Amniotic stem cell (primary cell): ENCODE results near the gene ADAT1.
"Not testable (repeated sequence)": the region's sequence is repeated elsewhere in the genome, so short reads cannot be mapped to it uniquely, and the experiment has no call there.

Source experiments
- DNase-seq: peaks from one replicate; lab custom pipeline; 2025; lab: John Stamatoyannopoulos, UW

The ADAT1 gene

DNA sequence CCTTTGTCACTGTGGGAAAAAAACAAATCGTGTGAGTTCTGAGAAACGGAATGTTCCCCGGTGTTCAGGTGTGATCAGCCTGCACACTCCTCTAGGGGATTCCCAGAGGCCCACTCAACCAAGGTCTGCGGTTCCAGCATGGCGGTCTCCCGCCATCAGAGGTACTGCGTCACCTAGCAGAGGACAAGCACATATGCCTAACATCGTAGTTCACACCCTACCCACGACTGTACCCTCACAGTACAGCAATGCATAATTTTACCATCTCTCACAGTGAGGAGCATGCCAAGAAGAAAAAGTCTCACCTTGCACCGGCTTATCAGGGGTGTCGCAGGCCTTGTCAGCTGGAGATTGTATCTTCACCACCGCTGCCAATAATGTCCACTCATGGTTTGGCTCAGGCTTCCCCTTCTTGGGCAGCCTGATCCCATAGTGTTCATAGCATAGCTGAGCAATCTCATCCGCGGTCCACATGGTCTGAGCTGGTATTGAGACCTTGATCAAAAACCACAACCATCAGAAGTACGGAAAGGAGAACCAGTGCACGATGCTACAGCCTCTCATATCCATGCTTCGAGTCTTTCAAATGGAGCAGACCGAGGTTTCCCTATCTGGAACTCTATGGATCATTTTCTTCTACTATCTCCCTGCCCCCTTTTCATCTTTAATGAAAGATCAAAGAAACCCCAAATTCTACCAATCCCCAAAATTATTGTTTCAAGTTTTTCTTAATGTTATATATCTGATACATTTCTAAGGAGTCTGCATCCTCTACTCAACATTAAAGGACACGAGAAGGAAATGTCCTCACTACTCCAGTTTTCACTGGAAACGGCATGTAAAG, 2.5 kb downstream of the ADAT1 start:
- DNase-seq, result no peak

DNA sequence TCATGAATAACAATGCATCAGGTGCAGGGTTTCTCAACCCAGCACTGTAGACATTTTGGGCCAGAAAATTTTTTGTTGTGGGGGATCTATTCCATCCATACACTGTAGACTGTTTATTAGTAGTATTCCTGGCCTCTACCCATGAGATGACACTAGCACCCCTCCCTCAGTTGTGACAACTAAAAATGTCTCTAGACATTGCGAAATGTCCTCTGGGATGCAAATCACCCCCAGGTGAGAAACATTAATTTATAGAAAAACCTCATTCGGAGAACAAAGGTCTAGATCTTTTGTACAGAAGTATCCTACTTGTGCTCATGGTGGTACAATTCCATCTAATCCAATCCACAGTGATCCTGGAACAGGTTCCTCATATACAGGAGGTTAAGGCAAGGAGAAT, 4.3 kb downstream of the ADAT1 start:
- DNase-seq, result no peak

DNA sequence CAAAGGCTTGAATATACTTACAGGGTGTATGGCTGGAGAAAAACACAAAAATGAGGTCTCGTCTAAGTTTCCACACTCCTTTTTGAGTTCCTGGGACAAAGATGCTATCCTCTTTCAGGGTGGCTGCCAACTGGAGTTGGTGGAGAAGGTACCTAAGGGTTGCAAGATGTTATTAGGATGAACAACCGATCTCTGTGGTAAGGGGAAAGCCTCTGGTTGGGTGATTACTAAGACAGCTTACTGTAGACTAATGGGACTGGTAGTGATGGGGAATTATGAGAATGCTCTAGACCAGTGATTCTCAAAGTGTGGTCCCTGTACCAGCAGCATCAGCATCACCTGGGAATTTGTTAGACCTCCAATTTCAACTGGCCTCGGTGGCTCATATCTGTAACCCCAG, 6.0 kb downstream of the ADAT1 start:
- no peak for DNase-seq

DNA sequence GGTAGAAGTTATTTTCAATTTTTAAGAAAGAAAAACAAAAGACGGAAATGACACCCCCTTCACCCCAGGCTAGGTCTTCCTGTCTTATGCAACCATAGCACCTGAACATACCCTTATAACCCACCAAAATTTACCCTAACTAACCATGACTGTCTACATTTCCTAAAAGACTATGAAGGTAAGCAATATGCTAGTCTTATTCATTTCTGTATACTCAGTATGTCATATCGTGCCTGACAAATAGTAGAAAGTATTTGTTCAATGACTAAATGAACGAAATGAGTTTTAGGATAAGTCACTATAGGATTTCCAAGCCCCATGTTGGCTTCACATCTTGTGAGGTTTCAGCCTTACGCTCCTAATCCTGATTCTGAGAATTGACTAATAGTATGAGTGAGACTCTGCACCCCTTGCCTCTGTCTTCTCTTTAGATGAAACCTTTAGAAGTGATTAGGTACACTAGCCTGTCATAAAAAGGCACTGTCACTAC, 6.5 kb downstream of the ADAT1 start:
- no peak for DNase-seq

DNA sequence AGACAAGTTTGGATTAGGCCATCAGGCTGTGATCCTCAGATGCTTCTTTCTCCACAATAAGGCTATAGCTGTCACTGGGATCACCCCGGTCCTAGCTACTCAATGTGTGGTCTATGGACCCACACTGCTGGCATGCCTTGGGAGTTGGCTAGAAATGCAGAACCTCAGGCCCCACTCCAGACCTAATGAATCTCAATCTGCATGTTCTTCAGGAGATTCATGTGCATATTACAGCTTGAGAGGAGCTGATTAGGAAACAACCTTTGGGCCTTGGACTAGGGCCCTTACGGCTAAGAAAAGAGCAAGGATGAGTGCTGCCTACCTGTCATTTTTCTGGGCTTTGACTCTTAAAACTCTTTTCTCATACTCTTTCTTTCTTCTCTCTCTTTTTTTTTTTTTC, 7.5 kb downstream of the ADAT1 start:
- no peak for DNase-seq

DNA sequence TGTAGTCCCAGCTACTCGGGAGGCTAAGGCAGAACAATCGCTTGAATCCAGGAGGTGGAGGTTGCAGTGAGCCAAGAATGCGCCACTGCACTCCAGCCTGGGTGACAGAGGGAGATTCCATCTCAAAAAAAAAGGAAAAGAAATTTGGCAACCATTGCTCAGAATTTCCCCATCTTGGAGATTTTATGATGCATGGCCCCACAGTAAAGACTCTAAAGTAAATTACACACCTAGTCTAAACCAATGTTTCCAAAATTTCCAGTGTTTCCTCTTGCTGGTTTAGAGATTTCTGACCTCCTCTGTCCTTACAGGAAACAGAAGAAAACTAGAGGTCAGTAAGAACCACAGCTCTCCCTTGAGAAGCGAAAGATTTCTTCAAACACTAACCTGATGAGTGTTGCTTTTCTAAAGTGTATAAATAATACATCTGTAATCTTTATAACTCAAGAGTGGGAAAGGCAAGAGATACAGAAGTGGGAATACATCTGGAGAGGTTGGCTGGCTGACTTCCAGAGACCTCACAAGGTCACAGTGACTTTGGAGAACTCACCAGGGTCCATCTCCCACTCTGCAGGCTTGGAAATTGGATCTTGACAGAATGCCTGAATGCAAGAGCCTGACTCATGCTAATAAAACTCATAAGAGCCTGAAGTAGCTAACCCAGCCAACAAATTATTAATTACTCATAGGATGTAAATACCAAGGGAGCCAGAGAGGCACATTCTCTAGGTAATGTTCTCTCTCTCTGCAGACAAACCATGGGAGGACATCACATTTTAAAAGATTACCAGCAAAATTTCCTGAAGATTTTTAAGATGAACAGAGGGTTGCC, 8.8 kb downstream of the ADAT1 start:
- no peak for DNase-seq

DNA sequence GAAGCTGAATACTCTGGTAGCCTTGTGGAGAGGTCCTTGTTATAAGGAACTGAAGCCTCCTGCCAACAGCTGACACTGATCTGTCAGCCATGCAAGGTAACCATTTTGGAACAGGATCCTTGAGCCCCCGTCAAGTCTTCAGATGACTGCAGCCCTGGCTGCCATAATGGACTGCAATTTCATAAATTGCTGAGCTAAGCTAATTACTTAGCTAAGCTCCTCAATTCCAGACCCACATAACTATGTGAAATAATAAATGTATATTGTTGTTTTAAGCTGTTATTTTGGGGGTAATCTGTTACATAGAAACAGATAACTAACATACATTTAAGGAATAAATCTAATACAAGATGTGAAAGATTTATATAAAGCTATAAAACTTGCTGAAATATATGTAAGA, 16.6 kb downstream of the ADAT1 start:
- no peak for DNase-seq

DNA sequence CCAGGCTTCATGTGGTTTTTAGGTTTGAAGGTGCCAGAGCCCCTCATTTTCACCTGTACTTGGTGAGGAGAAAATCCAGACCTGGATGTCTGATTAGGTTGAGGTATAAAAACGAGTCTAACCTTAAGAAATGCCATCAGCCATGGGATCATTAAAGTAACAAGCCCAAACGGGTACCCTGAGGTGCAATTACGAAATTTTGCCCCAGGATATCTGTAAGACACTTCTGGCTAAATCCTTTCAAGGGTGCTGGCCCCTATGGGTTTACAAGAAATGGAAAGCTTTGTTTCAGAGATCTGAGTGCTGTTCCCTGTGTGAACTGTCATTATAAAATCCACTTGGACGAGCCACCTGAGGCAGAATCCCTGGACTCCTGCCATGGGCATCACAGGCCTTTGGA, 19.8 kb downstream of the ADAT1 start:
- DNase-seq, result no peak

DNA sequence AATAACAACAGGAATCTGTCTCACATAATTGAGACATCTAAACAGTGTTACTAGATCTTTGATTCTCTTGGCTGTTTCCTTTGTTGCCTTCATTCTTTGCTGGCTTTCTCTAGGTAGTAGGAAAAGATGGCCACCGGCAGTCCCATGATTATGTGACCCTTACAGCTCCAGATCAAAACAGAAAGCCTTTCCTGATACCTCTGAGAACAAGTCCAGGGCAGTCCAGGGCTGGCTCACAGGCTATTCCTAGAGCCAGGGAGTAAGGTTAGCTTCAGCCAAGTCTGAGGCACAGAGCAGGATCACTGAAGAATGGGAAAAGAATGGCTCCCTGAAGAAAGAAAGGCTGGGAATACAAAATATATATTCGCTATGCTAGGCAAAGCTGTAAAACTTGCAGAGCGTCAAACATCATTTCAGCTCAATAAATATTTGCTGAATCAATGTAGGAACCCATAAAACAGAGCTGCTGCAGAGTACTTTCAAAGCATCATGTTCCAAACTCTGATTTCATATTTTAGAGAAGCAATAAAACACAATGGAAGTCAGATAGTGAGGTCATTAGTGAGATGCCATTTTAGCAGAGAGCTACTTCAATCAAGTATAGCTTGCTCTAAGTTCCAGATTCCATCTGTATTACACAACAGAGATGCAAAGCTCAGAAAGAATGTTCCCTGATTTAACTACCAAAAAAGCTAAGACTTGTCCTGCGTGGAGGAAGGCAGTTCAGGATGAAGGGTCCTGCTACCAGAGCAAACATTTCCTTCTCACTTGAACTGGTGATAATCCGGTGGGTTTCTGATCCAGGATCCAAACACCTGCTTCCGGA, 23.4 kb downstream of the ADAT1 start:
- no peak for DNase-seq

DNA sequence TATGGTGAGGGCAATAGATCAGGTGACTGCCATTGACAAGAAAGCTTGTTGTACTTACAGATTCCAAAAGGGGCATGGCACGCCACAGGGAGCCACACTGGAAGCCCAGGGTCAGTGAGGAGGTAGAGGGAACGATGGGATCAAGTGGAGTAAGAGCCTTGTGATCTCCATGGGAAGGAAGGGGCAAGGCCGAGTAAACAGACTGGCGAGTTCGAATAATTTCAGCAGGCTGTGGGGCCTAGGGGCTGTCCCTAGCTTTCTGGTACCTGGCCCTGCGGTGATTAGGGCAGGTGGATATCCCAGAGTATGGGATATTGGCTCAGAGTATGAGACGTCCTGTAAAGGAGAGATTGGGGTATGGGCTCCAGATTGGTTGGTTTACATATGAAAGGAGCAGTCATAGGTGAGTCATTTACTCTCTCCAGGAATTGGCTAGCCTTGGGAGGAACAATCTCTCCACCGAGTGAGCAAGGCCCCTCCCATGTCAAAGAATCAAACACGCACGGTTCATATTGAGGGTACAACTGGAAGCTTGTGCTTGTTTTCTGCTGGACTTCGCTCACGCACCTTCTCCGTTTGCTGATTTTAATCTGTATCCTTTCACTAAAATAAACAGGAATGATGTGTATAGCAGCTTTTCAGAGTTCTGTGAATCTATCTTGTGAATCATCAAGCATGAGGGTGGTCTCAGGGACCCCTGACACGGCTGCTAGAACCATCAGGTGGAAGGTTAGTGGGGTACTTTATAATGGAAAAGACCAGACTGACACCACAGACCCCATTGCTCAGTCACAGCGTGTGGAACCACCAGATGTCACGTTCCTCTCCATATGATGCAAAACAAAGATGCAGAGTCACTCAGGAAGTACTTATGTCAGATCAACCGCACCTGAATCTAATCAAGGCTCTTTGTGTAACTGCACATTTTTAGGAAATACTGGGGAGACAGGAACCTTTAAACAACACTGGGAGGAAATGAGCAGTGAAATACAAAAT, 29.0 kb downstream of the ADAT1 start:
- no peak for DNase-seq

DNA sequence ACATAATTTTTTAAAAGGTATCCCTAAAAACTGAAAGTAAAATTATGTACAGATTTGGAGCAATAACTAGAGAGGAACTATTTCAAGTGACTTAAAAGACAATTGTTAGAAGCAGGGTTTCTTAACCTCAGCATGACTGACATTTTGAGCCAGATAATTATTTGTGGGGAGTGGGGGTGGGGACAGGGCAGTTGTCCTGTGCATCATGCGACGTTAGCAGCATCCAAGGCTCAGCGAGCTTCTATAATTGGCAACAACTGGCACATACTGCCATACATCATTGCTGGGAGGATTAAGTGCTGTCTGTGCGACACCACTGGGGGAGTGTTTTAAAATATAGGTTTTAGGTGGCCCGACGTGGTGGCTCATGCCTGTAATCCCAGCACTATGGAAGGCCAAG, 29.8 kb downstream of the ADAT1 start:
- no peak for DNase-seq

DNA sequence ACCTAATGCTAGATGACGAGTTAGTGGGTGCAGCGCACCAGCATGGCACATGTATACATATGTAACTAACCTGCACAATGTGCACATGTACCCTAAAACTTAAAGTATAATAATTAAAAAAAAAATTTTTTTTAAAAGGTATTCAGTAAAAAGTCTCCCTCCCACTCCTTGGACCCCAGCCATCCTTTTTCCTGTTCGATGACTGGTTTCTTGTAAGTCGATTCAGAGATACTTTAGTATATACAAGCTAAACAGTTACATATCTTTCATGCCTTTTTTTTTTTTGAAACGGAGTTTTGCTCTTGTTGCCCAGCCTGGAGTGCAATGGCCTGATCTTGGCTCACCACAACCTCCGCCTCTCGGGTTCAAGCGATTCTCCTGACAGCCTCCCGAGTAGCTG, 31.2 kb downstream of the ADAT1 start:
- not testable (repeated sequence) for DNase-seq

DNA sequence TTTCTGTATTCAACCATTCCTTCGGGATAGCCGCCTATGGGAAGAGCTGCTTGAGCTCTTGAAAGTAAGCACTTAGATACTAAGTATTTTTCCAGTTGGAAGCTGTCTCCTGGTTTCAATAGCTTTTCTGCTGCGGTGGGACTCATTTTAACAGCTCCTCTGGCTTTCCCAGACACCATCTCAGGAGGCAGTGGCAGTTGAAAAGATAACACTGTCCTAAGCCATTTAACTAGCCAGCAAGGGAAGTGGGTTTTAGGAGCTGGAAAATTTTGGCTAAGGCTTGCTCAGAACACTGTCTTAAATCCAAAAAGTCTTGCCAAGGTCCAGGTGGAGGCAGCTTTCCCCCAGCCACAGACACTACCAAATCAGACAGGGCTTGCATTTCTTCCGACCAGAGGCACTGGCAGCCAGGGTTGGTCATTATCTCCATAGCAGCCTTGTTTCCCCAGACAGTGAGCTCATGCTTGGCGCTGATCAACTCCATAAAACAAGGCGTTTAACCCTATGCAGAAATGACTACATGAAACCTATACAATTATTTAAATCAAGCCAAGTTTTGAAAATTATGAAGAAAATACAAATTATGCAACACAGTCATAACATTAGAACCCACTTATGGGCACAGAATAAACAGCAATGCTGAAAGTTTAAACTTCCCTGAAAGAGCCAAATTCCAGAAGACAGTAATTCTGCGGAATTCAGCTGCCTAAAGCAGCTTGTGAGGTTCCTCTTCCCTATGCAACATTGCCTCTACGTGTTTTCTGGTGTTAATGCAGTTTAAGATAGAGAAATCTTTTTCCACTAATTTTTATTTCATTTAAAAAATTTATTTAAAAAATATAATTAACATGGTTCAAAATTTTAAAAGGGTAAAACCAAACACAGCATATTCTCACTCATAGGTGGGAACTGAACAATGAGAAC, 31.9 kb downstream of the ADAT1 start:
- no peak for DNase-seq

DNA sequence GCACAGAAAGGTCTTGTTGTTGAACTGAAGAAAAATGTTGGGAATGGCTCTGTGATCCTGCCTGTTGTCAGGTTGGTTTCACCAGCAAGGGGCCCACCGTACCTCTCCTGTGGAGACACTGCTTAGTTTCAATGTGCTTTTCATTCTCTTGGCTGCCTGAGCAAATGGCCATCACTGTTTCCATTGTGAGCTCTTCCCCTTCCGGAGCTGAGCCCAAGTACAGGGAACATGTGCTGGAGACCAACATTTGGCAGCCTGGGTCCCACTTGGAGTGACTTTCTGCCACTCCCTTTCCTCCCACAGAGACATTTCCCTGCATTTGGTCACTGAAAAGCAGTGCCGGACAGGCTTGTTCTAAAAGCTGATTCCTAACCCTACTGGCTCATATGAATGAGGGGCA, 33.8 kb downstream of the ADAT1 start:
- no peak for DNase-seq

DNA sequence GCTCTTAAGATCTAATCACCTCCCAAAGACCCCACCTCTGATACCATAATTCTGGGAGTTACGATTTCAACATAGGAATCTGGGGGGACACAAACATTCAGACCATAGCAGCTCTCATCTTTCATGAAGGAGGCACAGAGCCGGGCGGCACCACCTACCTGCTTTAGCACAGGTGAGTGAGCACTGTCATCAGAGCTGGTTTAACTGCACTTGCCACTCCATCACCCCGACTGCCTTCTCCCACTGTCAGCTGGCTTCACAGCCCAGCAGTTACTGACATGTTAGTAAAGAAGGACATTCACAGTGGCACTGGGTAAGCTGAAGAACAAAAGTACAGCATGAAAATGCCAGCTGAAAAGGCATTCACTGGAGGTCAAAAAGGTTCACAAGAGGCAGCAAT, 34.4 kb downstream of the ADAT1 start:
- DNase-seq, result no peak

DNA sequence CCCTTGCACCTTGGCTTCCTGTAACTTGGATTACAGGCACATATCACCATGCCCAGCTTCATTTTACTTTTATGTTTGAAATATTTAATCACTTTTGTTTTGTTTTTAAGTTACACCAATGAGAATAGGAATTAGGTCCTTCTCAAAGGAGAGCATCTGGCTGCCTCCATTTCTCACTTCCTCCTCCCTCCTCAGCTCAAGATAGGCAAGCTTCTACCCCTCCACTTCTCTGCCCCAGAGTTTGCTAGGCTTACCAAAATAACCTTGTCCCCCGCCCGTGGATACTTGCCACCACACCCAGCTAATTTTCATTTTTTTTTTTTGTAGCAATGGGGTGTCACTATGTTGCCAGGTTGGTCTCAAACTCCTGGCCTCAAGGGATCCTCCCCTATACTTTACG, 39.0 kb downstream of the ADAT1 start:
- DNase-seq, result no peak

DNA sequence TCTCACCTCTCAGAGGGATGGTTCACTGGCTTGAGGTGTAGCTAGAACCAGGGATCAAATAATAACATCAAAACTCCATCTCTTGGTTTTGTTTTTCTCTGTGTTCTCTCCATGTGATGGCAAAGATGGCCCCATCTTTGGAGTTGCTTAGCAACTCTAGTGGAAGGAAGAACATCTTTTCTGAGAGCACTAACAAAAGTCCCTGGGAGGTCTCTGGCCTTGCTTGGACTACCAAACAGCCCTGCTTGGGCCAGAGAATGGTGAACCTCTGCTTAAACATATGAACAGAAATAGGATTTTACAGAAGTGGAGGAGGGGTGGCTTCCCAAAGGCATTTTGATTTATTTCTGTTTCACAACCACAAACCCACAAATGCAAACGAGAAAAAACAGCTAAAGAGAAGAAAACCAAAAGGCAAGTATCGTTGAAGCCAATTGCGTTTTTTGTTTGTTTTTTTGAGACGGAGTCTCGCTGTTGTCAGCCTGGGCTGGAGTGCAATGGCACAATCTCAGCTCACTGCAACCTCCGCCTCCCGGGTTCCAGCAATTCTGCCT, 43.7 kb downstream of the ADAT1 start:
- DNase-seq, result no peak

DNA sequence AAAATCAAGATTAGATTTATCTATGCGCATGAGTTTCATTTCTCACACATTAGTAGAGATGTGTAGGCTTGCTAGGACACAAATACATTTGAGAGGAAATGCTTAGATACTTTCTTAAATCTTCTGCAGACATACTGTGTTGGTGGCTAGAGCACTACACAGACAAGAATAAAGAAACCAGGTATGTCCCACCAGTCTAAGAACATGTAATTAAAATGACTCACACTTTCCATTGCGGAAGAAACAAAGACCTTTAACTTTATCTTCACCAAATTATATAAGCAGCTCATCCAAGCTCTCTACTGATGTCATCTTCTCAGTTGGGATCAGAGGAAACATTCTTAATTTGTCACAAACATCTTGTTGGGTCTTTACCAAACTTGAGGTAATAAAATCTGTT, 44.4 kb downstream of the ADAT1 start:
- no peak for DNase-seq

DNA sequence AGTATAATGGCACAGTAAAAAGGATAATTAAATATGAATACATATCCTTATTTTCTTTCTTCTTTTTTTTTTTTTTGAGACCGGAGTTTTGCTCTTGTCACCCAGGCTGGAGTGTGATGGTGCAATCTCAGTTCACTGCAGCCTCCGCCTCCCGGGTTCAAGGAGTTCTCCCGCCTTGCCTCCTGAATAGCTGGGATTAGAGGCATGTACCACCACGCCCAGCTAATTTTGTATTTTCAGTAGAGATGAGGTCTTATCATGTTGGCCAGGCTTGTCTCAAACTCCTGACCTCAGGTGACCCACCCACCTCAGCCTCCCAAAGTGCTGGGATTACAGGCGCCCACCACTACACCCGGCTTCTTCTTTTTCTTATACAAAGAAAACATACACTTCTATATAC, 44.9 kb downstream of the ADAT1 start:
- DNase-seq, result no peak

DNA sequence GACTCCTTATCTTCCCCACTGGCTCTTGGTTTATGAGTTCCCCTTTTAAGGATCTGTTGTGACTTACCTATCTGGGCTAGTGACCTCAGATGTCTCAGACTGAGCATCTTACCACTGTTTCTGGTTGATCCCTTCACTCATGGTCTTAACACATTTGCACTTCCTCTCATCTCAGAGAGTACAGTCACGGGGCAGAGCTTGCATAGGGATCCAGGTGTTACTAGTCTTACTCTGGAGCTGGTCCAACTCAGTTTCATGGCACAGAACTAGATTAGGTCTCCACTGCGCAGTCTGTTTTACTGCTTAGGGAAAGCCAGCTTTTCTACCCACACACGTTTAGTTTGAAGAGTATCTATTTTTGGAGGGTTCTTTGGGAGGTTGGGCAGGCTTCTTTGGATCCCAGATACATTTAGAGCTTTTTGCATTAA, 46.7 kb downstream of the ADAT1 start:
- DNase-seq, result no peak
